Brain microvascular endothelial cell (primary cell): ENCODE data around the gene MAPK10.

Experiments
- DNase-seq: peaks from one replicate; pipeline ENCODE4 v3.0.0-alpha.2; 2020
- H3K27ac ChIP-seq: fragments of 250-450 bp; sonication (Bioruptor Pico); 2 replicates; pipeline ENCODE4 v1.5.1; 2020; ENCODE audit warnings: mild to moderate bottlenecking, moderate library complexity
- H3K27me3 ChIP-seq: fragments of 250-450 bp; sonication (Bioruptor Pico); replicated peaks from 2 replicates; pipeline ENCODE4 v1.5.1; 2020; ENCODE audit warnings: mild to moderate bottlenecking
- H3K36me3 ChIP-seq: fragments of 250-450 bp; sonication (Bioruptor Pico); replicated peaks from 2 replicates; pipeline ENCODE4 v1.5.1; 2020; ENCODE audit warnings: mild to moderate bottlenecking
- H3K4me3 ChIP-seq: 2 replicates; pipeline ENCODE4 v1.5.1; 2011; ENCODE audit warnings: low read depth, mild to moderate bottlenecking, control low read depth, low read length, moderate library complexity
- CTCF ChIP-seq: IDR thresholded peaks from 2 replicates; pipeline ENCODE4 v1.5.1; 2011; ENCODE audit warnings: low read depth, mild to moderate bottlenecking, moderate library complexity, low read length, control low read depth, inconsistent platforms; ENCODE audit errors: missing control alignments
- in situ Hi-C: cut with HindIII; loops from 2 replicates; pipeline ENCODE4 v1.10.0; 2017; ENCODE audit warnings: low sequenced_read_pairs, low pct_ligation_motif_present

MAPK10 gene

GRCh38 chr4:86326400-86326799 is 33.5 kb downstream of the MAPK10 start:
- Histone ChIP-seq H3K4me3 (no peak overlapping the region), H3K36me3 (no peaks in the 10 kb centered on the region), H3K27me3 (no peaks in the 10 kb centered on the region), H3K27ac (no peak overlapping the region)
- in situ Hi-C loops = no loop called here
- DNase-seq = no peak
- no peak for TF ChIP-seq CTCF

- H3K36me3 ChIP-seq = no peaks in the 10 kb centered on the region
- H3K27ac ChIP-seq = no peak overlapping the region
- TF ChIP-seq CTCF = no peak
- DNase-seq = no peak
- in situ Hi-C loops = no loop called here
- no peaks in the 10 kb centered on the region for H3K27me3 ChIP-seq
- H3K4me3 ChIP-seq = no peak overlapping the region
These were observed 40.5 kb downstream of the MAPK10 start for GRCh38 chr4:86319390-86319789.

GRCh38 chr4:86315579-86315978 is 44.3 kb downstream of the MAPK10 start:
- in situ Hi-C loops = no loop called here
- no peak overlapping the region for H3K27ac ChIP-seq
- no peaks in the 10 kb centered on the region for H3K36me3 ChIP-seq
- DNase-seq = no peak
- no peaks in the 10 kb centered on the region for H3K27me3 ChIP-seq
- TF ChIP-seq CTCF = no peak
- H3K4me3 ChIP-seq = no peak overlapping the region

GRCh38 chr4:86313656-86314055 is 46.2 kb downstream of the MAPK10 start:
- H3K27me3 ChIP-seq = no peaks in the 10 kb centered on the region
- no peak for TF ChIP-seq CTCF
- no peak for DNase-seq
- no peak overlapping the region for H3K4me3 ChIP-seq
- H3K36me3 ChIP-seq = no peaks in the 10 kb centered on the region
- in situ Hi-C loops = no loop called here
- no peak overlapping the region for H3K27ac ChIP-seq

- H3K27me3 ChIP-seq = no peaks in the 10 kb centered on the region
- in situ Hi-C loops = no loop called here
- H3K36me3 ChIP-seq = no peaks in the 10 kb centered on the region
- no peak for DNase-seq
- H3K27ac ChIP-seq = peak overlapping the region; percentile 43
- TF ChIP-seq CTCF = no peak
- H3K4me3 ChIP-seq = no peak overlapping the region
These were observed 52.4 kb downstream of the MAPK10 start for GRCh38 chr4:86307432-86307831.

- no peak for TF ChIP-seq CTCF
- DNase-seq = peak; percentile 14
- in situ Hi-C loops = no loop called here
- H3K4me3 ChIP-seq = no peak overlapping the region
- H3K36me3 ChIP-seq = no peaks in the 10 kb centered on the region
- peak overlapping the region; percentile 43 for H3K27ac ChIP-seq
- H3K27me3 ChIP-seq = no peaks in the 10 kb centered on the region
These were observed 53.0 kb downstream of the MAPK10 start for GRCh38 chr4:86306816-86307215.
